ENCODE results near the gene NOL4L.
"Not testable (repeated sequence)": the region's sequence is repeated elsewhere in the genome, so short reads cannot be mapped to it uniquely, and the experiment has no call there.

NOL4L gene

DNA sequence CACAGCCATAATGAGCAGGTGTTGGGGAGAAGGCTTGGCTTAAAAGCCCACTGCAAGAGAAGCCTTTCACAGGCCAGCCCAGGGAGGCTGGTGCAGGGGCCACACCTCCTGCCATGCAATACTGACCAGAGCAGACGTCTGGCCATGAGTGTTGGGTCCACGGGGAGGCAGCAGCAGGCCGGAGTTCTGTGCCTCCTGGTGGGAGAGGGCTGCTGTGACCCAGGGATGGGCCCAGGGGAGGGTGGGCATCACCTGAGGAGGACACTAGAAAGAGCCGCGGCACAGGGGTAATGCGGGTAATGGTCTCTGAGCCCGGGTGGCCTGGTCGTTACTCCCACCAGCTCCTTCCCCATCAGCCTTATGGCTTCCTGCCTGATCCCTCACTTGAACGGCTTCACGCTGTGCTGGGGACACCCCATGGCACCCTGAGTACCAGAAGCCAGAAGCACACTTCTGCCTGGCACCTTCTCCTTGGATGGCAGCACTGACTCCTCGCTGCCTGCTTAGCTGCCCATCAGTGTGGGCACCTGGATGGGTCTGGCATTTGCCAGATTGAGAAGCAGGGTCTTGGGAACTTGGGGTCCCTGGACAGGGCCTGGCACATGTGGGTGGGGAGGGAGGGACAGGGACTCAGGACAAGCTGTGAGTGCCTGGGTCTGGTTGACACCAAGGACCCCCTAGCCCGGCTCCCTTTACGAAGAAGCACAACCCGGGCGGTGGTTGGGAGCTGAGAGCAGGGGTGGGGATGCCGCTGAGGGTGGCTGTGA lies 118.2 kb downstream of the NOL4L start:
- no peak for DNase-seq

- not testable (repeated sequence) for DNase-seq
Measured at GRCh38 chr20:32465901-32466675, 119.0 kb downstream of the NOL4L start.

- no peak for DNase-seq
Measured at GRCh38 chr20:32465092-32465900, 119.8 kb downstream of the NOL4L start.

- DNase-seq, result no peak
Measured at GRCh38 chr20:32464401-32465091, 120.6 kb downstream of the NOL4L start.

DNA sequence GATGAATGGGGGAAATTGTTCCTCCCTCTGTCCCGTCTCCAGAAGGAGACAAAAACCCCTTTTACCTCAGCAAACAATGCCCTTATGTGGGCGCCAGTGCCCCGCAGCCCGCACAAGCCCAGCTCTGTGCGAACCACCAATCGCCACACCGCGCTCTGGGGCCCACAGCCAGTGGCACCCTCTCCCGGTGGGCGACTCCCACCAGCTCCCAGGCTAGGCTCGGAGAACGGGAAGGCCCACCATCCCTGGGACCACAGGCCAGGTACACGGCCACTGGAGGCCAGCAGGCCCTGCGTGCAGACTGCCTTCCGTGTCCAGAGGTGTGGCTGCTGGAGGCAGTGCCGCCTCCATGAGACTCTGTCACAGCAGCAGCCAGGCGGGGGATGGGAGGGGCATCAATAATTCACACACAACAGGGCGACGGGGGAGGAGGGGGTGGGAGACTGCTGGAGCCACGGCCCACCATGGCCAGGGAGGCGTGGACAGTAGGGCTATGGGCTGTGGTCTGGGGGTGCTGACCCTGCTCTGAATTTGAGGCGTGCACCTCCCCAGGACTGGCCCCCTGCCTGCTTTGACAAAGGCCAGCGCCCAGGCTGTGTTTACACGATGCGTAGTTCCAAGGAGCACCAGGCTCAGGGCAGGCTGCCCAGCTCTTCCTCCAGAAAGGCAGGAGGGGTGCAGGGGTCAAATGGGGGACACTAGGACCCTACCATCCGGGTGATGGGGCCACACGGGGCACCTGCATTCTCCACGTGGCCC lies 121.3 kb downstream of the NOL4L start:
- no peak for DNase-seq

DNA sequence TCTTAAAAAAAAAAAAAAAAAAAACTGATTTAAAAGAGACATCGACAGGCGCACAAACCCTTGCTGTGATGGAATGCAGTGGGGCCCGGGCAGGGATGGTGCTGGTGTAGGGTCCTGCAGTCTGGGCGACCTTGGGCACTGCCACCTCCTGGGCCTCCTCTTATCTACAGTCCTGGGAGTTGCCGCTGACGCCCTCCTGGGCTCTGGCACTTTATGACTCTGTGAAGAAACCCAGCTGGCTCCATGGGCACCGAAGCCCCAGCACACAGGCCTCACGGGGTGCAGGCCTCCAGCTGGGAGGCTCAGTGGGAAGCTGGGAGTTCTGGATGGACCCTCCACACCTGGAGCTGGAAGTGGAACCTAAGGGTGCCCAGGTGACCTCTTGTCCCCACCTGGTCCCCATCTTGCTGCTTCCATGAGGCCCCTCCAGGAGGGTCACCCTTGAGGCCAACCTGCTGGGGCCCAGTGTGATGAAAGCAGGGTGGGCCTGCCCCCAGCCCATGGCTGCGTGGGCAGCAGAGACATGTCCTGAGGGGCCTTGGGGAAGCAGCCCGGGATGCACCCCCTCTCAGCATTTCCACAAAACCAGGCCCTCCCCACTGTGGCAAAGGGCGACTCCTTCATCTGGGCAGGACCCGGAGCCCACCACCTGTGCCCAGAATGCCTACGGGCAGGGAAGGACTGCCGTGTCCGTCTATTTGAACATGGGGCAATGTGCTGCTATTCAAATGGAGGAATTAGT lies 122.1 kb downstream of the NOL4L start:
- no peak for DNase-seq

DNA sequence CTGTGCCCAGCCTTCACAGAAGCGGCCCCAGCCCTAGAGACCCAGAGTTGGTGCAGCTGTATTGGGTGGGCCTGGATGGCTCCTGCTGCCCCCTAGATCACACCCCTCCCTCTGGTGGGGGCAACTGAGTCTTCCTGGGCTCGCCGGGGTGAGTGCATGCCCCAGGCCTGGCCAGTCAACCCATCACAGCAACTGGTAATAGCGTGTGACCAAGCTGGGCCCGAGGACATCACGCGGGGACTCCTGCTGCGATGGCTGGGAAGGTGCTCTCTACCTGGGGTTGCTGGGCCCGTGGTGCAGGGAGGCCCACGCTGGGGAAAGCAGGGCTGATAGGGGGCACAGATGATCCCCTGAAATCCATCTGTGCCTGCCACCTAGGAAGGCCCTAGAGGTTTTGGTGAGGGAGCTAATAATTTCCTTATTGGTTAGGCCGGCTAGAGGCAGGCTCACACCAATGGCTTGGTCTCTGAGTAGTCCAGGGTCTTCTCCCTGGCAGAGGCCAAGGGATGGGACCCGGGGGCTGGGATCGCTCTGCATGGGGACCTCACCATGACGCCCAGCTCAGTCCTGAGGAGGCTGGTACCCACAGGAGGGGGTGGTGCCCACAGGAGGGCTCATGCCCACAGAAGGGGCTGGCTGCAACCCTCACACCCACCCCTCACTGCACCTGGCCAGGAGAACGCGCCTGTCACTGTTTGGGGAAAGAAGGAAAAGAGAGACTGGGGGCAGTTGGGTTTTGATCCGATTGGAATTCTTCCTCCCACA lies 123.1 kb downstream of the NOL4L start:
- no peak for DNase-seq

DNA sequence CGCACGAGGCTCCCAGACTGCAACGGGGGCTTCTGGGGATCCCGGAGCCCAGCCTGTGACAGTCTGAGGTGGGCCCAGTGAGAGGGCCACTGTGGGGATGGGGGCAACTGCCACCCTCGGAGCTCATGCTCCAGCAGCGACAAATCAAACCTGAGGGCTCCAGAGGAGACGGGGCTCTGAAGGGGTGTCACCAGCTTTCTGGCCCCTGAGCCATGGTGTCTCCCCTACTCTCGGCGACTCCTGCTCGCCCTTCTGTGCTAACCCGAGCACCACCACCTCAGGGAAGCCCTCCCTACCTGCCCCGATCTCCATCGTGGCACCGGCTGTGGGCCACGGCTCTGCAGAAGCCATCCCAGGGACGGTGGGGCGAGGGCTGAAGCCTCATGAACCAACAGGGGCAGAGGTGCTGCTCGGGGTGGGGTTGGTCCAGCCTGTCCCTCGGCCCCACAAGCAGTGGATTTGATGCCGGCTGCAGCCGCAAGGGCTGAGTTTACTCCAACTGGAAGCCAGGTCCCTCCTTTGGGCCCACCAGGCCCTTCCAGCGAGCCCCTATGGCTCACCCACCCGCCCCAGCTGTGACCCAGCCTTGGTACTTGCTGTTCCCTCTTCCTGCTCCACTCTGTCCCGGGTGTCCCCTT lies 124.3 kb downstream of the NOL4L start:
- DNase-seq, result no peak

- DNase-seq, result no peak
Measured at GRCh38 chr20:32460231-32460630, 124.9 kb downstream of the NOL4L start.

- no peak for DNase-seq
Measured at GRCh38 chr20:32458837-32459220, 126.3 kb downstream of the NOL4L start.

GRCh38 chr20:32458061-32458836 lies 126.9 kb downstream of the NOL4L start:
- no peak for DNase-seq

DNA sequence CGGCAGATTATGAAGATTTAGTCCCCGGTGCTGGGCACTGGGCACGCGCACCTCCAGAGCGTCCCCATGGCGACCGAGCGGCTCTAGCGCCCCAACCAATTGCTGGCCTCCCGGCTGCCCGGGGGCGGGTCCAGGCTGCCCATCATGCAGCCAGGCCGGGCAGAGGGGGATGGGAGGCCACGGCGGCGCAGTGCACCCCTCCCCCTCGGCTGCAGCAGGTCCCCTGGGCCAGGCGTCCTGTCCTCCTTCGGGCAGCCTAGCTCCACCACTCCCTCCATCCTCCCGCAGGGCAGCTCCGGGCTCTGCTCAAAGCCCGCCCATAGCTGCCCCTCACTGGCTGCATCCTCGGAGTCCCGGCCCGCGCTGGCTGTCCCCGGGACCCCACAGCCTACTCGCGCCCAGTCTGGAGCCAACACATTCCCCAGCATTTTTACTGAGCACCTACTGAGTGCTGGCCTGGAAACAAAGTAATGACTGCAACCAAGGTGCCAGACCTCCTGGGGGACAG lies 127.6 kb downstream of the NOL4L start:
- no peak for DNase-seq

DNA sequence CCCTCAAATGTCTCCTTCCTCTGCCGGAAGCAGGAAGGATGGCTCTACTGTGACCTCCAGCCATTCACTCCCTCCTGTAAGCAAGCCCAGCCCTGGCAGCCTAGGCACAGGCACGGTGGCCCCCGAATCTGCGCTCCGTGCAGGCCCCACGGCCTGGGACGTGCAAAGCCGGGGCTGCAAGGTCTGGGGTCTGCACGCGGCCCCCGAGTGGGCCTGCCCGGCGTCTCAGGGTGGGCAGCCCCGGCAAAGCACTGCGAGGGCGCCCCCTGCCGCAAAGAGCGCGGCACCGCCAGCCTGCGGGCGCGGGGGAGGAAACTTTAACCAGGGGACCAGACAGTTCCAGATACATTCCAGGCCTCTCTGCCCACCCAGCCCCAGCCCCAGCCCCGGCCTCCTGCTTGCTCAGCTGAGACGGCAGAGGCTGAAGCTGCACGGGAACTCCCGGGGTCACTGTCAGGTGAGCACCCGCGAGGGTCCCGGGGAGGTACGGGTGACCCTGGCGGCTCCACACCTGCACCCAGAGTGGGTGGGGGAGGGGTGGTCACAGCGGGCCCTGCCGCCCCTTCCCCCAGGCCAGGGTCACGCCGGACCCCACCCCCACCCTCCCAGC lies 128.2 kb downstream of the NOL4L start:
- DNase-seq, result no peak

DNA sequence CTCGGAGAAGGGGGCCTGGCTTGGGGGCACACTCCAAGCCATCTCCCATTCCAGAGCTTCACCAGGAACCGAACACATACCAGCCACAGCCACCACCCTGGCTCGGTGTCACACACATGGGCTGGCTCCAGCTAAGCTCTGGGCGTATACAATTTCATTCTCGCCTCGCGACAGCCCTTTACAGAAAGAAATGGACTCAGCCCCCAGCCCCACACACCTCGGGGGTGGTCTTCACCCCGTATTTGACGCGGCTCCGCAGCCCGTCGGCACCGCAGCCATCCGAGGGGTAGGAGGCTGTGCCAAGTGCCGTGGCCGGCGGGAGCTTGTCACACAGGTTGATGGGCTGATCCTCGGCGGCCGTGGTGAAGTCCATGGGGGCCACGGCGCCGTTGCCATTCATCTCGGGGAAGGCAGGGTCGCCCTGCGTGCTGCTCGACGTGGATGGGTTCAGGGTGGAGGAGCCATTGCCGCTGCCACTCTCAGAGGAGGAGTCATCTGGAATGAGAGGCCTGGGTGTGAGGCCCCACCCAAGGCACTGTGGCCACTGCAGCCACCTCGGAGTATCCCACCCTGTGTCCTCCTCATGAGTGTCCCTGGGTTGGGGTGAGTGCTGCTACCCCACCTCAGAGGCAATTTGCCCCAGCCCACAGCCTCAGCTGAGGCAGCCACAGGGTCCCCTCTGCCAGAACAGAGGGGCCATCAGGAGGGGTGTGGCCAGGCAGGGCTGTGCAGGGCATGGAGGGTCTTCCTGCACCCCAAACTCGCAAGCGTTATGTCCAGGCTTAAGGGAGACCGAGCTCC lies 129.0 kb downstream of the NOL4L start:
- no peak for DNase-seq

- no peak for DNase-seq
Measured at GRCh38 chr20:32455171-32455900, 129.8 kb downstream of the NOL4L start.

GRCh38 chr20:32454164-32455145 lies 130.7 kb downstream of the NOL4L start:
- DNase-seq, result no peak

Measured in NCI-H2107 (cell line).